ENCODE measurements around the gene PTPN18.
A peak's percentile ranks its signal among the peaks of the same experiment; 100 is the strongest.

PTPN18 gene

GRCh38 chr2:130336877-130337734 is 18.8 kb upstream of the PTPN18 start:
- Histone ChIP-seq H3K27ac (no peak overlapping the region), H3K36me3 (peaks cover 16% of the 10 kb centered on the region), H3K4me3 (ENCODE audit: low read depth in 1 of 2, low read length in 1 of 2) (peak overlapping the region in 1 of 2 experiments; percentile 38), H3K4me1 (ENCODE audit: control insufficient read depth in 1 of 2, insufficient read depth in 1 of 2, low read depth in 1 of 2, low read length in 1 of 2) (peaks cover 25 to 46% of the 10 kb centered on the region in 2 experiments), H3K27me3 (peaks cover 14% of the 10 kb centered on the region), H3K9me3 (no peaks in the 10 kb centered on the region)
- TF ChIP-seq CTCF (IDR thresholded peaks at IDR 0.05): no peak

- Histone ChIP-seq H3K9me3 (no peaks in the 10 kb centered on the region), H3K36me3 (peaks cover 16% of the 10 kb centered on the region), H3K4me1 (ENCODE audit: control insufficient read depth in 1 of 2, insufficient read depth in 1 of 2, low read depth in 1 of 2, low read length in 1 of 2) (peaks cover 22 to 42% of the 10 kb centered on the region in 2 experiments), H3K4me3 (ENCODE audit: low read depth in 1 of 2, low read length in 1 of 2) (no peak overlapping the region), H3K27ac (no peak overlapping the region), H3K27me3 (peaks cover 7% of the 10 kb centered on the region)
- TF ChIP-seq CTCF (IDR thresholded peaks at IDR 0.05): no peak
Observed at GRCh38 chr2:130337735-130338325, 18.0 kb upstream of the PTPN18 start.

- Histone ChIP-seq H3K4me3 (ENCODE audit: low read depth in 1 of 2, low read length in 1 of 2) (no peak overlapping the region), H3K36me3 (peaks cover 16% of the 10 kb centered on the region), H3K9me3 (no peaks in the 10 kb centered on the region), H3K27ac (no peak overlapping the region), H3K4me1 (ENCODE audit: control insufficient read depth in 1 of 2, insufficient read depth in 1 of 2, low read depth in 1 of 2, low read length in 1 of 2) (peaks cover 31 to 51% of the 10 kb centered on the region in 2 experiments), H3K27me3 (peaks cover 6% of the 10 kb centered on the region)
- TF ChIP-seq CTCF (IDR thresholded peaks at IDR 0.05): no peak
Observed at GRCh38 chr2:130338793-130339345, 17.0 kb upstream of the PTPN18 start.

DNA sequence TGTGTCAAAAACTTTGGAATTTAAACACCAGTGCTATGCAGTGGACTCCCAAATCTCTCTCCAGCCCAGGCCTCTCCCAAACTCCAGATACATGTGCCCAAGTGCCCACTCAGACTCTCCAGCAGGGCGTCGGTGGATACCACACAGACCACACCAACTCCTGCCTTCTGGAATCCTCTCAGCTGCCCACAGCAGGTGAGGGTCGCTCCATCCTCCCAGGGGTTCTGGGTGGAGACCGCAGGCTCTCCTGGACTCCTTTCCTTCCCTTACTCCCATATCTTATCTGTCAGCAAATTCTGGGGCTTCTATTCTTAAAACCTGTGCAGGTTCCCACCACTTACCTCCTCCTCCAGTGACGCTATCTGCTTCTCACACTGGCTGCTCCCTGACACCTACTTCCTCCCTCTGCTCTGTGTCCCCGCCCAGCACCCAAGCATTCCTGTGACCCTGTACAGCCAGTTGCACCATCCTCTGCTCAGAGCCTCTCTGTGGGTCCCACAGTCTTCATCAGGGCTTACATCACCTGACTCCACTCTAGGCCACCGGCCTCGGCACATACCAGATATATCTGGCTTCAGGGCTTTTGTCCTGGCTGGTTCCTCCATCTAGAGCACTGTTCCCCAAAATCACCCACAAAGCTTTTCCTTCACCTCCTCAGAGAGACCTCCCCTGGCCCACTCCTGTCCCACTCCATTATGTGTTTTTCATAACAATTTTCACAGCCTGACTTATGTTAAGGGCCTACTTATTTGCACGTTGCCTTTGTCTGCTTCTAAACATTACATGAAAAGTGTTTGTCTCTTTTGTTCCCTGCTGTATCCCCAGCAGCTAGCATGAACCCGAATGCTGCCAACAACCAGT is 15.7 kb upstream of the PTPN18 start:
- H3K4me3 ChIP-seq (ENCODE audit: low read depth in 1 of 2, low read length in 1 of 2): no peak overlapping the region
- H3K27ac ChIP-seq: peak overlapping the region; percentile 5
- peaks cover 21% of the 10 kb centered on the region for H3K36me3 ChIP-seq
- H3K4me1 ChIP-seq (ENCODE audit: control insufficient read depth in 1 of 2, insufficient read depth in 1 of 2, low read depth in 1 of 2, low read length in 1 of 2): peaks cover 33 to 52% of the 10 kb centered on the region in 2 experiments
- H3K9me3 ChIP-seq: no peaks in the 10 kb centered on the region
- H3K27me3 ChIP-seq: no peaks in the 10 kb centered on the region
- TF ChIP-seq CTCF (IDR thresholded peaks at IDR 0.05): no peak

DNA sequence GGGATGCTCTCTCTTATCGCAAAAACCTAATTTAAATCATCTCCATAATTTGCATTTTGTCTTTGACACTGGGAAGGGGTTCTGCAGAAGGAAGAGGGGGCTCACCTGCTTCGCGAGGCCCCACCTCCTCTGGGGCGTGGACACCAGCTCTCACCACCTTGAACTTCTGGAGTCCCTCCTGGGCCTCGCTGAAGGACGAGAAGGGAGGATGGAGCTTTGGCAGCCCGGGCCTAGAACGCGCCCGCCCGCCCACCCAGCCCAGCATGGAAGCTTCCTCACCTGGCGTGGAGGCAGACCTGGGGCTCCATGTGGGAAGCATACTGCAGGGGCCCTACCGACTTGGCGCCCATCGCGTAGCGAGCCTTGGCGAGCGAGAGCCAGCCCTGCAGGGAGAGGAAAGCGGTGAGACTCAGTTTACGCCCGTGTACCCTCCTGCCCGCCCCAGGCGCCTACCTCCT is 14.3 kb upstream of the PTPN18 start:
- H3K4me1 ChIP-seq (ENCODE audit: control insufficient read depth in 1 of 2, insufficient read depth in 1 of 2, low read depth in 1 of 2, low read length in 1 of 2): peaks cover 33 to 52% of the 10 kb centered on the region in 2 experiments
- no peak for TF ChIP-seq CTCF (IDR thresholded peaks at IDR 0.05)
- peaks cover 35% of the 10 kb centered on the region for H3K36me3 ChIP-seq

More for the DNA sequence above, 14.3 kb upstream of the PTPN18 start:
- H3K27ac ChIP-seq: peak overlapping the region; percentile 92
- no peaks in the 10 kb centered on the region for H3K9me3 ChIP-seq
- H3K27me3 ChIP-seq: no peaks in the 10 kb centered on the region
- peak overlapping the region; percentile 88 to 91 for H3K4me3 ChIP-seq (ENCODE audit: low read depth in 1 of 2, low read length in 1 of 2)

All from neutrophil (primary cell).